Aorta (tissue), 5 donors: ENCODE measurements around the gene KIF21B. TPM values are rescaled to one million over a fixed set of nuclear protein-coding genes. Genes with fewer than 3 reads are reported as not detected.

Experiments used
- ATAC-seq: fragments of 200-7000 bp; cut with Tn5 transposase; one replicate; pipeline ENCODE4 v1.9.1; 2022; ENCODE audit warnings: moderate library complexity; ENCODE audit not compliant: low FRiP score
- DNase-seq, 2 donors: peaks; one replicate each; pipeline ENCODE4 v3.0.0-alpha.2; 2020
- H3K27ac ChIP-seq, 2 donors: one replicate each; pipeline ENCODE4 v1.5.1; 2013; ENCODE audit warnings: low read length in 2 of 2, mild to moderate bottlenecking in 2 of 2, moderate library complexity in 2 of 2, control low read depth in 1 of 2, inconsistent platforms in 1 of 2, low read depth in 1 of 2
- H3K27me3 ChIP-seq, 2 donors: one replicate each; pipeline ENCODE4 v1.6.1; 2013; ENCODE audit warnings: control low read depth in 1 of 2, low read length in 1 of 2, mild to moderate bottlenecking in 1 of 2, moderate library complexity in 1 of 2; ENCODE audit not compliant: insufficient read depth in 2 of 2, control insufficient read depth in 1 of 2
- H3K36me3 ChIP-seq, 2 donors: one replicate each; pipeline ENCODE4 v1.6.1; 2013; ENCODE audit warnings: control low read depth in 1 of 2, low read length in 1 of 2, mild to moderate bottlenecking in 1 of 2; ENCODE audit not compliant: insufficient read depth in 2 of 2, control insufficient read depth in 1 of 2
- H3K4me1 ChIP-seq, 2 donors: one replicate each; pipeline ENCODE4 v1.6.1; 2013; ENCODE audit warnings: low read length in 2 of 2, control low read depth in 1 of 2, mild to moderate bottlenecking in 1 of 2, moderate library complexity in 1 of 2; ENCODE audit not compliant: insufficient read depth in 2 of 2, control insufficient read depth in 1 of 2
- H3K4me3 ChIP-seq, 2 donors: one replicate each; pipeline ENCODE4 v1.5.1; 2013; ENCODE audit warnings: low read length in 2 of 2, control low read depth in 1 of 2, mild to moderate bottlenecking in 1 of 2
- H3K9me3 ChIP-seq: one replicate; pipeline ENCODE4 v1.6.1; 2013; ENCODE audit warnings: mild to moderate bottlenecking, low read length; ENCODE audit not compliant: control insufficient read depth
- WGBS, 2 donors: extraction: QIAGEN DNeasy Blood & Tissue Kit; methylation state at CpG; one replicate each; pipeline ENCODE4 v1.1.7; 2013; 5-methylcytosine and 5-hydroxymethylcytosine counted together
- intact Hi-C, 2 donors: fragments of 100-400 bp; cut with DNase I; formaldehyde crosslinking; loops; one replicate each; pipeline versions ENCODE4 v1.14.2 to v1.15.0; 2022
- polyA plus RNA-seq, 2 donors: library from polyadenylated mRNA; stranded (reverse); fragments of 200-250 nt; gene quantifications; one replicate each; pipeline ENCODE4 v1.2.3, GENCODE V29; 2013
- total RNA-seq, 2 donors: library from RNA; stranded (reverse); fragmentation: NEBNext Ultra II Directional; extraction: Animal tissue kit (Norgen Biotek cat#: 25700); gene quantifications; one replicate each; pipeline ENCODE4 v1.2.1, GENCODE V29; 2021
- donor health status: healthy with polysubstance abuse.
- donor health status: Bipolar disorder and iron deficiency.
- donor health status: DM: no; HTN: no; CAD: no.
- donor health status: DM: no; HTN: no; CAD: no.
- donor health status: DM: yes; HTN: yes; CAD: no.

KIF21B gene
- total and polyA plus RNA-seq, 4 donors: 0.31 to 4.6 (median 2.3) TPM

- whole genome bisulfite sequencing, 2 donors: 89 to 90% methylated on average over 8 of the region's 8 CpGs
- intact Hi-C loops: no loop called here
- ATAC-seq: no peak
Observed at GRCh38 chr1:201062511-201063091, 39.1 kb upstream of the KIF21B start.

GRCh38 chr1:201061886-201062285, 38.4 kb upstream of the KIF21B start:
- DNase-seq: no peak
- Histone ChIP-seq H3K27me3 (no peaks in the 10 kb centered on the region), H3K4me1 (no peaks in the 10 kb centered on the region), H3K36me3 (no peaks in the 10 kb centered on the region), H3K9me3 (no peaks in the 10 kb centered on the region), H3K27ac (no peak overlapping the region), H3K4me3 (no peak overlapping the region)
- intact Hi-C loops: no loop called here
- 97 to 99% methylated on average over 9 to 12 of the region's 12 CpGs for WGBS, 2 donors
- ATAC-seq: no peak

More at GRCh38 chr1:201062511-201063091, 39.1 kb upstream of the KIF21B start:
- no peak for DNase-seq
- Histone ChIP-seq H3K4me3 (no peak overlapping the region), H3K36me3 (no peaks in the 10 kb centered on the region), H3K27me3 (no peaks in the 10 kb centered on the region), H3K27ac (no peak overlapping the region), H3K4me1 (no peaks in the 10 kb centered on the region), H3K9me3 (no peaks in the 10 kb centered on the region)

- H3K27me3 ChIP-seq: no peaks in the 10 kb centered on the region
- DNase-seq (no peak), ATAC-seq (no peak)
- 83 to 87% methylated on average over 4 of the region's 4 CpGs for WGBS, 2 donors
- no peak overlapping the region for H3K4me3 ChIP-seq
- H3K9me3 ChIP-seq: no peaks in the 10 kb centered on the region
- no peak overlapping the region for H3K27ac ChIP-seq
- H3K36me3 ChIP-seq: no peaks in the 10 kb centered on the region
- intact Hi-C loops: no loop called here
- no peaks in the 10 kb centered on the region for H3K4me1 ChIP-seq
Observed at GRCh38 chr1:201061049-201061448, 37.5 kb upstream of the KIF21B start.

- ATAC-seq: no peak
- Histone ChIP-seq H3K36me3 (no peaks in the 10 kb centered on the region), H3K27ac (no peak overlapping the region), H3K27me3 (no peaks in the 10 kb centered on the region), H3K4me1 (no peaks in the 10 kb centered on the region), H3K9me3 (no peaks in the 10 kb centered on the region), H3K4me3 (no peak overlapping the region)
- intact Hi-C loops: no loop called here
- 94 to 95% methylated on average over 4 of the region's 4 CpGs for WGBS, 2 donors
- DNase-seq: no peak
Observed at GRCh38 chr1:201060586-201060985, 37.1 kb upstream of the KIF21B start.

GRCh38 chr1:201059871-201060555, 36.5 kb upstream of the KIF21B start:
- Histone ChIP-seq H3K4me3 (no peak overlapping the region), H3K27me3 (no peaks in the 10 kb centered on the region), H3K9me3 (no peaks in the 10 kb centered on the region), H3K27ac (no peak overlapping the region), H3K36me3 (no peaks in the 10 kb centered on the region), H3K4me1 (no peaks in the 10 kb centered on the region)
- 50 to 63% methylated on average over 5 of the region's 5 CpGs for WGBS, 2 donors
- intact Hi-C loops: no loop called here
- DNase-seq: no peak
- no peak for ATAC-seq

- 94 to 97% methylated on average over 3 of the region's 3 CpGs for WGBS, 2 donors
- Histone ChIP-seq H3K36me3 (no peaks in the 10 kb centered on the region), H3K4me1 (no peaks in the 10 kb centered on the region), H3K27me3 (no peaks in the 10 kb centered on the region), H3K9me3 (no peaks in the 10 kb centered on the region), H3K4me3 (no peak overlapping the region), H3K27ac (no peak overlapping the region)
- ATAC-seq (no peak), DNase-seq (no peak)
- intact Hi-C loops: no loop called here
Observed at GRCh38 chr1:201059401-201059800, 35.9 kb upstream of the KIF21B start.

- H3K27ac ChIP-seq: no peak overlapping the region
- no peaks in the 10 kb centered on the region for H3K4me1 ChIP-seq
- no peaks in the 10 kb centered on the region for H3K27me3 ChIP-seq
- no peaks in the 10 kb centered on the region for H3K36me3 ChIP-seq
- no peak overlapping the region for H3K4me3 ChIP-seq
- 12 to 16% methylated on average over 10 of the region's 10 CpGs for WGBS, 2 donors
- H3K9me3 ChIP-seq: no peaks in the 10 kb centered on the region
- DNase-seq (no peak), ATAC-seq (no peak)
- intact Hi-C loops: no loop called here
Observed at GRCh38 chr1:201054091-201054543, 30.6 kb upstream of the KIF21B start.

GRCh38 chr1:201053155-201053860, 29.8 kb upstream of the KIF21B start:
- Histone ChIP-seq H3K4me3 (no peak overlapping the region), H3K4me1 (no peaks in the 10 kb centered on the region), H3K9me3 (no peaks in the 10 kb centered on the region), H3K36me3 (no peaks in the 10 kb centered on the region), H3K27ac (no peak overlapping the region), H3K27me3 (no peaks in the 10 kb centered on the region)
- WGBS, 2 donors: 96% methylated on average over 20 to 22 of the region's 22 CpGs
- ATAC-seq (no peak), DNase-seq (no peak)
- intact Hi-C loops: no loop called here

GRCh38 chr1:201051399-201051798, 27.9 kb upstream of the KIF21B start:
- DNase-seq (no peak), ATAC-seq (no peak)
- Histone ChIP-seq H3K36me3 (no peaks in the 10 kb centered on the region), H3K9me3 (no peaks in the 10 kb centered on the region), H3K27me3 (no peaks in the 10 kb centered on the region), H3K27ac (no peak overlapping the region), H3K4me1 (no peaks in the 10 kb centered on the region), H3K4me3 (no peak overlapping the region)
- WGBS, 2 donors: 85 to 95% methylated on average over 2 of the region's 2 CpGs
- intact Hi-C loops: no loop called here
